ENCODE measurements around the gene ANKK1.
A peak's percentile ranks its signal among the peaks of the same experiment; 100 is the strongest.

ANKK1 gene, protein sequence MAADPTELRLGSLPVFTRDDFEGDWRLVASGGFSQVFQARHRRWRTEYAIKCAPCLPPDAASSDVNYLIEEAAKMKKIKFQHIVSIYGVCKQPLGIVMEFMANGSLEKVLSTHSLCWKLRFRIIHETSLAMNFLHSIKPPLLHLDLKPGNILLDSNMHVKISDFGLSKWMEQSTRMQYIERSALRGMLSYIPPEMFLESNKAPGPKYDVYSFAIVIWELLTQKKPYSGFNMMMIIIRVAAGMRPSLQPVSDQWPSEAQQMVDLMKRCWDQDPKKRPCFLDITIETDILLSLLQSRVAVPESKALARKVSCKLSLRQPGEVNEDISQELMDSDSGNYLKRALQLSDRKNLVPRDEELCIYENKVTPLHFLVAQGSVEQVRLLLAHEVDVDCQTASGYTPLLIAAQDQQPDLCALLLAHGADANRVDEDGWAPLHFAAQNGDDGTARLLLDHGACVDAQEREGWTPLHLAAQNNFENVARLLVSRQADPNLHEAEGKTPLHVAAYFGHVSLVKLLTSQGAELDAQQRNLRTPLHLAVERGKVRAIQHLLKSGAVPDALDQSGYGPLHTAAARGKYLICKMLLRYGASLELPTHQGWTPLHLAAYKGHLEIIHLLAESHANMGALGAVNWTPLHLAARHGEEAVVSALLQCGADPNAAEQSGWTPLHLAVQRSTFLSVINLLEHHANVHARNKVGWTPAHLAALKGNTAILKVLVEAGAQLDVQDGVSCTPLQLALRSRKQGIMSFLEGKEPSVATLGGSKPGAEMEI

DNA sequence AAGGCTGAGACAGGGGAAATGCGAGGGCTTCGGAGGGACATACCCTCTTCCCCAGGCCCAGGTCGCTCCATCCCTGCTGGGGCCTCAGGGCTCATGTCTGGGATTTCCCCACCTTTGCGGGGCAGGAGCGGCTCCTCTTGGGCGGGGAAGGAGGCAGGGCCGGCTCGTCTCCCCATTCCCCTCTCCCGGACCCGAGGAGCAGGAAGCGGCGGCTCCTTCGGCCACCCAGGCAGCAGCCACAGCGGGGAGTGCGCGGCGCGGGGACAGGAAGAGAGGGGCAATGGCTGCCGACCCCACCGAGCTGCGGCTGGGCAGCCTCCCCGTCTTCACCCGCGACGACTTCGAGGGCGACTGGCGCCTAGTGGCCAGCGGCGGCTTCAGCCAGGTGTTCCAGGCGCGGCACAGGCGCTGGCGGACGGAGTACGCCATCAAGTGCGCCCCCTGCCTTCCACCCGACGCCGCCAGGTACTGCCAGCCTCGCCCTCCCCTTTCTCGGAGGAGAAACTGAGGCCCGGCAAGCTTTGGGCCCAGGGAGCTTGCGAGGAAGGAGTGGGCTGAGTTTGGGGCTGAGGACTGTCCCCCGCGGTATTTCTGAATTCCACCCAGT, at the start of gene ANKK1:
TSS of gene ANKK1 (plus strand) at position 175 of the 607 bp plus-strand sequence. CDS start at position 281, 106 bp downstream.
- DNase-seq, result no peak

DNA sequence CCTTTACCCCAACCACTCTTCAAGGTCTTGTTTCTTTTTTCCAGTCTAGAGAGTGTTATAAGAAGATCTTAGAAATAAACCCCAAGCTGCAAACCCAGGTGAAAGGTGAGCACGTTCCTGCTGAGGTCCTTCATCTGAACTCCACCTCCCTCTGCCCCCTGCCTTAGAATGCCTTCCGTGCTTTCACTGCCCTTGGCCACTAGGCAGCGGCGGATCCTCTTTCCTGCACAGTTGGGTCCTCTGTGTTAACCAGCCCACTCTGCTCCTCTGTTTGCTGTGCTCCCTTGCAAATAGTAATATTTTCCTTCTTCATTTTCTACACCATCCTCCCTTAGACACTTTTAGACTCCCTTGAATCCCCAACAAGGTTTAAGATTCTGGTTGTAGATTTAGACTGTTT, 48.8 kb upstream of the ANKK1 start:
- no peak for DNase-seq

DNA sequence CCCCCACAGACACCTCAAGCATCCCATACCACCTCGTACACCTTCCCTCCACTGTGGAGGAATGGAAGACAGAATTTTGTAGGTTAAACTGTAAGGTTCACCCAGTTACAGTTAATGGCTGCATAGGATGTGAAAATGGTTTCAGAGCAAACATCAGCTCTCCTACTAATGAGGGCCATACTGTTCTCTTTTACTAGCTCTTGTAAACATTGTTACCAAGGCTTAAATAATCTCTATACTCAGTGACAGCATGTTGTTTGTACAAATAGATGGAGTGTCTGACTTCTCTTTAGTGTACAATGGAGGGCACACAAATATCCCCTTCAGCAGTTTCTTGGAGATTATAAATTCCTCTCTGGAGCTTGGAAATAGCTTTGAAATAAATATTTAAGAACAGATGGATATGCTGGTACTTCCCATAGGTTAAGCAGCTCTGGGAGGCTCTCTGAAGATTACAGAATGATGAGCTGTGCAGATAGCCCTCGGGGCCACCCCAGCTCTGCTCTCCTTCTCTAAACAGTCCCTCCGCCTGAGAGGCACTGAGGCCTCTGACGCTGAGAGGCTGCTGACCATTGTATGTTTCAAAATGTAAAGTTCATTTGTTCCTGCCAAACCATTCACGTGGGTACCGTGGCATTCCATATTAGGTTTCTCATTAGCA, 47.5 kb upstream of the ANKK1 start:
- no peak for DNase-seq

DNA sequence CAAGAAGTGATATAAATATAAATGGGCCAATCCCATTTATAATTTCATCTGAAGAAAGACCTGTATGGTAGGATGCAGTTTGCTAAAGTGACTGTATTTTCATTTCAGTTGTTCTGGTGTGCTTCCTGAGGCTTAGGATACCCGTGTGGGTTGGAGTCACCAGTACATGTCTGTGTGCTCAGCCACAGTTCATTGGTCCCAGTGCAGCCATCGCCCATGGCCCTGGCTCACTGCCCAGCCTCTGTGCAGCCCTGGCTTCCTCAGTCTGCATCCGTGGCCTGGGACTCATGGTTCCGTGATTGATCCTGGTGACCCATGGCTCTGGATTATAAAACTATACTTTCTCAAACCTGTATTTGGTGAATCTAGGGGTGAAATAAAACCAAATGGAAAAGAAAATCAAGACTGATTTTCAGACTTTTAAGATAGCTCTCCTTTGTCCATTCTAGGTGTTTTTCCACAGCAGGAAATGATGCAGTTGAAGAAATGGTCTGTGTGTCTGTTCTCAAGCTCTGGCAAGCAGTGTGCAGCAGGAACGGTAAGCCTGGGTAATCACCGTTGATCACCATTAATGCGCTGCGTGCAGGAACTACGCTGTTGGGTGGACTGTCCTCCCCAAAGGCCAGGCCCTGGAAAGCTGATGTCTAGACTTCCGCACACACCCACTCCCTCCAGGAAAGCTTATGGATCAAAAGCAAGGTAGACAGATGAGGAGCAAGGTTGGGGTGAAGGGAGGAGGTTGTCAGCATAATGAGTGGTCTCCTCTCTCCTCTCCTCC, 46.0 kb upstream of the ANKK1 start:
- DNase-seq, result no peak

DNA sequence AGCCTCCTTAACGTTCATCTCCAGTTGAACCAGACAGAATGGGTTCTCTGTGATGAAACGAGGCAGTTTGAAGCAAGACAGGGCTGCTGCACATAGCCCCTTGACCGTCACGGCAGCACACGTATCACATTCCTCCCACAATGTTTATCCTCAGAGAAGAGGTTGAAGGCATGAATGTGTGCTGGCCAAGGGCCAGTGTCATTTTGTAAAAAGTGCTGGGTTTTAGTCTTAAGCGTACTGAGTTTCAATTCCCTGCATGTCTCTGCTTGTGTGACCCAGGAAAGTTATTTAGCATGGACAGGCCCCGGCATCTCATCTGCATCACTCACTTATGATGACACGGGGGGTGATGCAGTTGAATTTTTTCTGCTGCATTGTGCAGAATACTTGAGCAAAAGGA, 41.6 kb upstream of the ANKK1 start:
- no peak for DNase-seq

DNA sequence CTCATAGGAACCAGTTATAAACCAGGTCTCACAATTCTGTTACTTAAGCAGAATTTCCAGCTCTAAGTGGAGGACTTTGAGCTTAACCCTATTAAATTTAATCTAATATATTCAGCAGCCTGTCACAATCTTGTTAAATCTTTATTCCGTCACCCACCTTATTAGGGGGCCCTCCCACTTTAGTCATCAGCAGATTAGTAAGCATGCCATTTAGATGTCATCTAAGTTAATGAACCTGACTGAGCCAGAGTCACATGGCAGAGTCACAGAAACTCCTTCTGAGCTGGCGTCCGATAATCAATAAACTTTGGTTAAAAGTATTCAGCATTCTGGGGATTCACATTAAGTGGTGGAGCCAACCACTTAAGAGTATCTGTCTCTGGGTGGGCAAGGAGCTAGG, 38.1 kb upstream of the ANKK1 start:
- DNase-seq, result no peak

DNA sequence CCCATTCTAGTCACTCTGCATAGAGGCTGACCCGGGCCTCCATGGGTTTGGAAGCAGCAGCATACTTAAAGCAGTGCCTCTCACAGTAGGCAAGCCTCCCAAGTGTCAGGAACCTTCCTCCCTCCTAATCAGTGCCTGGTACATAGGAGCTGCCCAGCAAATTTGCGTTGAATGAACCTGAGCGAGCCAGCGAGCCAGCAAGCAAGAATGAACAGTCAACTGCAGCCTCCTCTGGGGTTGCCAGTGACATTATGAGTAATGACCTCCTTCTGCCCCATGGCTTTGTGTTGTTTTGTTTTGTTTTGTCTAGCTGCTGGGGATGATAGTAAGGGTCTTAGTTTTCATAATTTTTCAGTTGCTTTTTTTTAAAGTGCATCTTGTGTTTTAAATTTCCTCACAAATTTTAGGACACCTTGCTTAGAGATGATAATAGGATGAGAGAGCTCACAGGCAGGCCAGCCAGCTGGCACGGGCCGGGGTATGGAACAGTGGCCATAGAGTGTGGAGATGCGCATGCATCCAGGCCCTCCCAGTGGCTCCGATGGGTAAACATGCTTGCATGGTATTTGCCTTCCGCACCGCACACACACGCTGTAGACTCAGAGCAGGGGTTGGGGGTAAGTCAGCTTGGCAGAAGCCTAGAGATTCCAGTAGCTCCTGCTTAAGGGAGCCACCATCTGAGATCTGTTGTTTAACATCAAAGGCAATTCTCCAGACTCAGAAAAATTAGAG, 37.1 kb upstream of the ANKK1 start:
- DNase-seq, result no peak

DNA sequence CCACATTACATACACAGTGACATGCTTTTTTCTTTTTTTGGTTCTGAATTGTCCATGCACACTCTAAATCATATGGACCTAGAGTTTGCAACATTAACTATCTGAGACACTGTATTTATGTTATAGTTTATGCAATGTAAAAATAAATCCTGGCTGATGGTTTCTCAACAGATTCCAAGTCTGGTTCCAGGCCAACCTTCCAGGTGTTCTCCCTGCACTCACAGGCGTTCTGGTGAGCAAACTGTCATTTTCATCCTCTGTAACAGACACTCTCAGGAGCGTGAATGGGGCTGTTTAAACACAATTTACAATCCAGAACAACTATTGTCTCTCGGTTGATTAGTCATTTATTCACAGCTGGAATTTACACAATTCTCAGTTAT, 36.5 kb upstream of the ANKK1 start:
- no peak for DNase-seq

DNA sequence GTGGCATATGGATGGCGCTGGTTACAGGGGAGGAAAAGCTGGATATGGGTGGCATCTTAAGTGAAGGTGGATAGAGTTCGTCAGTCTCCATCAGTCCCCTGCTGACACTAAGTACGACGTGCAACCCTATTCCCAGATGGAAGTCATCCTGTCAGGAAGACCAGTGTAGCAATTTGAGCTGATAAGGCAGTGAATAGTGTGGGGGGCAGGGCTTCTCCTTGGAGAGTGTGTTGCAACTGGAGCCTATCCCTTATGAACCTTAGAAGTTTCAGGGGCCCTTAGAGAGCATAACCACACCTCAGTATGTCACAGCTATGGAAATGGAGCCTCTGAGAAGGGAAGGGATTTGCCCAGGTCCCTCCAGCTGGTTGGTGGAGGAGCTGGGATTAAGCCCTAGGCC, 36.1 kb upstream of the ANKK1 start:
- DNase-seq, result no peak

DNA sequence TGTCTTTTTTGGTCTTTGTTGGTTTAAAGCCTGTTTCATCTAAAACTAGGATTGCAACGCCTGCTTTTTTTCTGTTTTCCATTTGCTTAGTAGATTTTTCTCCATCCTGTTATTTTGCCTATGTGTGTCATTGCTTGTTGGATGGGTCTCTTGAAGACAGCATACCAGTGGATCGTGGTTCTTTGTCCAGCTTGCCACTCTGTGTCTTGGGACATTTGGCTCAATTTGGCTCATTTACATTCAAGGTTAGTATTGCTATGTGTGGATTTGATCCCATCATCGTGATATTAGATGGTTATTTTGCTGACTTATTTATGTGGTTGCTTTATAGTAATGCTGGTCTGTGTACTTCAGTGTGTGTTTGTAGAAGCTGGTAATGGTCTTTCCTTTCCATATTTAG, 31.4 kb upstream of the ANKK1 start:
- no peak for DNase-seq

DNA sequence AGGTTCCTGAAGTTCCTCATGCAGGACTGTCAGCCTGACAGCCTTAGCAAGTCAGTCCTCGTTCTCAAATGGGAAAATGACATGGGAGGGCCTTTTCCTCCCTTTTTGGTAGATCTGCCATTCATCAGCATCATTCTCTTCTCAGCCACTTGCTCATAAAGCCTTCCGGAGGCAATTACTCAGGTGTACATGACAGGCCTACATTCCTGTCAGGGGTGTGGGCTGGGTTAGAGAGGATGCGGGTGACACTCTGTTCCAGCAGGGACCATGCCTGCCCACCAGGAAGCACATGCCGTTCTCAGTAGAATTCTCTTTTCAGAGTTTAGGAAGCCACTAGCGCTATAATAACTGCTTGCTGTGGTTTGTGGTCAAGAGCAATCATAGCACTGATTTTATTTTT, 24.2 kb upstream of the ANKK1 start:
- no peak for DNase-seq

DNA sequence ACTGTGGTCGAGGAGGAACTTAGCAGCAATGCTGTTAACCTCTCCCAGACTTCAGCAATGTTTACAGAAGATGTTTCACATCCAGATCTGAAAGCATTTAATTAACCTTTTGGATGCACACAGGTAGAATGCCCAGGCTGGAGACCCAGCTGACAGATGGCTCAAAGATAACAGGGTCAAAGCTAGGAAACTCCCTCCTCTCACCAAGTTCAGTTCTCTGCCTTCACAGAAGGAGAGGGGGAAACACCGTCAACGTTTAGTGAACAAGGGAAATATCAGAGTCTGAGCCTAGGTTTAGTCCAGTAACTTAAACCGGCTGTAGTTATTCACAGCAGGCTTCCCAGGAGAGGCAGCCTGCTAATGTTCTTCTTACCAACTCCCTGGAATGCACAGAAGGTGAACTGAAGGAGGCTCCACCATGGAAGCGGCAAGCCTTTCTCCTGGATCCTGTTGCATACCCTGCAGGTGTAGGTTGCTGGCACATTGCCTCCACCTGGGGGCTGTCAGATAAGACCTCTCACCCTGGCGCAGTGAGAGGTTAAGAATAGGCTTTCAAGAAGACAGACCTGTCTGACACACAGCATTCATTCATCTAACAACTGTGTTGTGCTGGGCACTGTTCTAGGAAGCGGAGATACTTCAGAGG, 23.5 kb upstream of the ANKK1 start:
- DNase-seq, result no peak

DNA sequence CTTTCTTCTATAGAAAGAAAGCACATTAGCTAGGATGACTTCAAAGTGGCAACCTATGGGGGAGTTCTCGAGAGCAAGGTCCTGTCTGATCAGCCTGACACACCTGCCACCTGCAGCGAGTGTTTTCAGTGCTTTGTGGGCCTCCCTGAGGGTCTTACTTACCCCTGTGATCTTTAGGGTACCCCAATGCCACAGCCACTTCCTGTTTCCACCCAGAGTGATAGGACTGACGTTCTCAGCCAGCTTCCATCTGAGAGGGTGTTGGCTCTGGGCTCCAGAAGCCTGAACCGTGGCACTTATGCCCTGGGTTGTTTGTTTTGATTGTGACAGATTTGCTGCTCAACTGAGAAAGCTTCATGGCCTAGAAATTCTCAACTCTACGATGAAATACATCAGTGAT, 21.7 kb upstream of the ANKK1 start:
- DNase-seq, result no peak

DNA sequence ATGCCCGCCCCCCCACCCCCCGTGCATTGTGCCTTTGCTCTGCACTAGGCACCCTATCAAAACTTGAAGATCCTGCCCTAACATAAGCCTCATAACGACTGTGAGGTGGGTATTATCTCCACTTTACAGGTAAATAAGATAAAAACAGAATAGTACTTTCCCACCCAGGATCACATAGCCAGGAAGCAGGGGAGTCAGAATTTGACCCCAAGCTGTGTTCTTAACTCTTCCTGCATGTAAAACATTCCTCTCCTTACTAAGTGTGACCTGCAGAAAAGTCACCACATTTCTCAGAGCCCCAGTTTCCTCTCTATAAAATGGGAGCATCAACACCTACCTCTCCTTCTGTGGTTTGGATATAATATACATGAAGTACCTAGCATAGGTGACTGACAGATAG, 18.2 kb upstream of the ANKK1 start:
- DNase-seq, result no peak

DNA sequence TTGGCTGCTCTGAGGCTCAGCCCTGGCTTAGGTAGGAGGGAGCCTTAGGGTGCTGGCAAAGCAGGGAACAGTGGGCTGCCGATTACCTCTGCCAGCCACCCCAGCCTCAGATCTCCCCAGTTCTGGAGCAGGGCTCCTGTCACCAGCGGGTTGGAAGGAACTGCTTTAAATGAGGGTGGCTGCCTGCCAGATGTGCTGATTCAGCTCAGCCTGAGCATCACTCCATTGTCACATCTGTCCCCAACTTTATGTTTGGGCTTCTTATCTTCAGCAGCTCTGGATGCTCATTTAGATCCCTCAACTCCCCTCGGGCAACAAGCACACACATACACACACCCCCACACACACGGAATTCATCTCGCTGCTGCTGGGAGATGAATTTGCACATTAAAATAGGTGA, 16.9 kb upstream of the ANKK1 start:
- DNase-seq, result no peak

DNA sequence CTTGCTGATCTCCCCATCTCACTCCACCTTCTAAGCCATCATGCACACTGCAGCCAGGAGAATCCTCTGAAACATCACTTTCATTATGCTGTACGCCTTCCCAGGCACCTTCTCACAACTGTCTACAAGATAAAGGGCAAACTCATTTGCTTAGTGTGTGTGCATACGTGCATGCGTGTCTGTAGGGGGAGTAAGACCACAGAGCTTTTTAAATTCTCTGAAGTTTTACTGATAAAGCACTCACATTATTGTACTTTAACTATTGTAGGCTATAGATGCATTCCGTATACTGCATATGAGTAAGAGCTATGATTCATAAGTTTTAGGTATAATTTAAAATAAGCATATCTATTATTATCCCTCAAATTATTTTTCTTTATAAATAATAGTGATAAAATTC, 15.3 kb upstream of the ANKK1 start:
- no peak for DNase-seq

DNA sequence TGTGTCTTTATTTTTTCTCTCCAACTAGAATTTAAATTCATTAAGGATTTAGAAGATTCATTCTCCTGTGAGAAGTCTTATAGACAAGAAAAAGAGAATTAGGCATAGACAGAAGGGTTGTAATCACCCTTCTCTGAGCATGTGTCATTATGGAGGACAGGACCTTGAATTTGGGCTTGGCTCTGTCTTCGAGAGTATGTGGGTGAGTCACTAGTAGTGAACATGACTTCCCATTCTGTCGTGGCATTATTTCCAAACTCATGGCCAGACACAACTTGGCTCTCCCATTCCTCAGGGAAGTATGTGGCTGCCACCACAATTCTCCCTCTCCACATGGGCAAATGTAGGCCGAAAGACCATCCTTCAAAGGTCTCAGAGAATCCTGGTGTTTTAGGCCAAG, 14.3 kb upstream of the ANKK1 start:
- peak; percentile 20 to 59 for DNase-seq

DNA sequence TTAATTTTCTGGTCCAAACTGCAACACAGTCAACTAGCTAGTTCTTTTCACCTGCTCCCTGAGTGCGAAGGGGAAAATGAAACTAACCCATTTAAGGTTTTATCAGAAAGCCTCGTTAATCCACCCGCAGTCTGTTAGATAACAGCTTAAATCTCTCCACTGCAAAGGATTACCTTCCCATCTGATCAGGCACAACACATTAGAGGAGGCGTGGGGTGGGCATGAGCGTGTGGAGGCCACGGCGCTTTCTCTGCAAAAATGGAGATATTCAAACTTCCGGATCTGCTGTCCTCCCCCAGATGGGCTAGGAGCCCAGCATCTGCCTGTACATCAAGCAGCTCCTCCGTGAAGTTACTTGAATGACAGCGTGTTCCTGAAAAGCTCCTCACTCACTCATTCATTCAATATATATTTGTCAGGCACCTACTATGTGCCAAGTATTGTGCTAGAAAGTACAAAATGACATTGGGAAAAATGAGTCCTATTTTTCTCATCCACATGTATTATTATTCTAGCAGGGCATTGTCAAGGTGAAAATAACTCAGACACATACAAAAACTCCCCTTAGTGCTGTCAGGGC, 13.5 kb upstream of the ANKK1 start:
- DNase-seq, result no peak

DNA sequence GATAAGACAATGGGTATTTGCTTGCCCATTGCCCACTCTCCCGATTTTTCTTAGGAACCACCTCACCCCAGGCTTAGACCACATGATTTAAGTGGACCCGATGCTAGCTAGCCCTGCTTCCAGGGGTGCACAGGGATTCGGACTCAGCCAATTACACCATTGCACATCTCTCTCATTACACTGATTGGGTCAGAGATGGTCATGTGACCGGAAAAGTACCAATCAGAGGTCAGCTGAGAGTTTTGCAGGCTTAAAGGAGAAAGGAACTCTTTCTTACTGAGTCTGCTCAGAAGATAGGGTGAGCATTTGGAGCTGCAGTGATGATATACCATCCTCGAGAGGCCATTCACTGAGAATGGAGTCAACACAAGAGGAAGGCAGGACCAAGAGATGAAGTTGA, 12.2 kb upstream of the ANKK1 start:
- DNase-seq, result no peak

DNA sequence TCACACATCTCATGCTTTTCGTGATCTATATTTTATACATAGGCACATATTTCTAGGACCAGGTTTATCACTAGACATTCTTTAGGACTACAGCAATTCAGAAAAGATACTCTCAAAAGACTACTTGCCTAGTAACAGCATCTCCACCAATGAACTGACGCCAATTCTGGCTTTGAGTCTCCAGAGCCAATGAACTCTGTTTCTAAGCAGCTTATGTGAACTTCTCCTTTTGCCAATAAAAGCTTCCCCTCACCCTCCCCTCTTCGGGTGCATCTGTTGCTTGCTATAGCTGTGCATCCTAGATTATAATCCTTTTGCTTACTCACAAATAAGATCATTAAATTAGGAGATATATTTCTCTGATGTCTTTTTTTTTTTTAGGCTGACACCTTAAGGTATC, 11.4 kb upstream of the ANKK1 start:
- DNase-seq, result peak; percentile 25 to 30
